PC-9 (cell line): Measurements from ENCODE around the gene FILIP1L. TPM values are rescaled to one million over a fixed set of nuclear protein-coding genes. Genes with fewer than 3 reads are reported as not detected.

Source experiments
- BruUV-seq: library from RNA; stranded (reverse); fragments of 400-500 nt; replicated peaks from 2 replicates; lab custom pipeline; 2021; lab: Mats Ljungman, UMichigan
- CTCF ChIA-PET: fragments of 300-600 bp; sonication (Branson Sonifier 250); formaldehyde crosslinking; loops from one replicate; lab custom pipeline; 2022; ENCODE audit warnings: antibody characterized with exemption; lab: Charles Lee
- POLR2A ChIA-PET: fragments of 300-600 bp; sonication (Branson Sonifier 250); formaldehyde crosslinking; loops from one replicate; lab custom pipeline; 2022; ENCODE audit warnings: antibody characterized with exemption; ENCODE audit not compliant: unreplicated experiment; lab: Charles Lee
- DNase-seq, 2 experiments: peaks; one replicate each; pipeline versions ENCODE4 v3.0.0 to v3.0.0-alpha.2; 2015 to 2022; ENCODE audit warnings: mixed read lengths in 1 of 2
- H2AFZ ChIP-seq: fragments of 200-600 bp; sonication (generic); 2 replicates; pipeline ENCODE4 v1.8.1; 2017; ENCODE audit warnings: antibody characterized with exemption
- H3F3A ChIP-seq: fragments of 200-600 bp; sonication (generic); 2 replicates; pipeline ENCODE4 v1.8.1; 2017; ENCODE audit warnings: antibody characterized with exemption, mild to moderate bottlenecking, low read depth; ENCODE audit not compliant: insufficient read depth
- H3K27ac ChIP-seq: fragments of 200-600 bp; sonication (generic); 2 replicates; pipeline ENCODE4 v1.6.1; 2016; ENCODE audit warnings: mixed run types
- H3K27me3 ChIP-seq: fragments of 200-600 bp; sonication (generic); 2 replicates; pipeline ENCODE4 v1.6.1; 2016; ENCODE audit warnings: low read depth, mixed run types; ENCODE audit not compliant: insufficient read depth
- H3K36me3 ChIP-seq: fragments of 200-600 bp; sonication (generic); 2 replicates; pipeline ENCODE4 v1.6.1; 2016; ENCODE audit warnings: low read depth, mixed run types
- H3K4me1 ChIP-seq: fragments of 200-600 bp; sonication (generic); replicated peaks from 2 replicates; pipeline ENCODE4 v1.6.1; 2016; ENCODE audit warnings: mixed run types; ENCODE audit not compliant: insufficient read depth
- H3K4me2 ChIP-seq: fragments of 200-600 bp; sonication (generic); 2 replicates; pipeline ENCODE4 v1.6.1; 2017; ENCODE audit warnings: mixed run types
- H3K4me3 ChIP-seq: fragments of 200-600 bp; sonication (generic); 2 replicates; pipeline ENCODE4 v1.6.1; 2016; ENCODE audit warnings: mixed run types
- H3K79me2 ChIP-seq: fragments of 200-600 bp; sonication (generic); 2 replicates; pipeline ENCODE4 v1.6.1; 2017; ENCODE audit warnings: low read depth, mixed run types
- H3K9me2 ChIP-seq: fragments of 200-600 bp; sonication (generic); 2 replicates; pipeline ENCODE4 v1.8.1; 2017; ENCODE audit warnings: mild to moderate bottlenecking; ENCODE audit not compliant: insufficient read depth
- H3K9me3 ChIP-seq: fragments of 200-600 bp; sonication (generic); 2 replicates; pipeline ENCODE4 v1.8.1; 2016; ENCODE audit warnings: low read depth; ENCODE audit not compliant: insufficient read depth
- H4K20me1 ChIP-seq: fragments of 200-600 bp; sonication (generic); 2 replicates; pipeline ENCODE4 v1.8.1; 2017; ENCODE audit not compliant: insufficient read depth
- EZH2 ChIP-seq: fragments of 200-600 bp; sonication (generic); IDR thresholded peaks from 2 replicates; pipeline ENCODE4 v1.8.0; 2017; ENCODE audit warnings: antibody characterized with exemption, low read depth
- intact Hi-C: fragments of 100-400 bp; cut with micrococcal nuclease; formaldehyde crosslinking; loops from one replicate; pipeline ENCODE4 v1.10.0; 2022; ENCODE audit not compliant: unreplicated experiment
- total RNA-seq: library from RNA; stranded (reverse); gene quantifications from 2 replicates; pipeline ENCODE4 v1.2.3, GENCODE V29; 2021
- TF ChIP-seq, protein P1 (sequence below): fragments of 200-600 bp; sonication (generic); conservative IDR thresholded peaks from 2 replicates; pipeline ENCODE4 v1.6.1; 2017; ENCODE audit warnings: mixed run types, antibody characterized with exemption, mild to moderate bottlenecking, moderate library complexity

Gene FILIP1L
- total RNA-seq, 1 experiment from 2014 or later = 16.8 TPM

DNA sequence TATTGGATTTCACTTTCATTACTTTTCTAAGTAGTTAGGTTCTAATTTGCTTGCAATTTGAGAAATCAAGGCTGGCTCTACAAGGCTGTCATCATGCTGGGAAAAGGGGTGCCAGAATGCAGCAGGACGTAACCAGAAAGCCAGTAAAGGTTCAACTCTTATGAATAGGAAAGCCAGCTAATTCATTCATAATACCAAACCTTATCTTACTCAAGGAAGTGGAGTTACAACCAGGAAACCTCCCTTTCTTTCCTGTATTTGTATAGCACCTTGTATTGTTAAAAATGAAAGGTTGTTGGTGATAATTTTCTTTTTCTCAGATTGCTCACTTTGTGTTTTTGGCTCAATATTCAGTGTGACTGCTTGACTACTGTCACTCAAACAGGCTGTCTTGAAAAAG lies 109.4 kb downstream of the FILIP1L start:
- ChIA-PET POLR2A (no interaction called here), CTCF (no interaction called here)
- no peaks in the 10 kb centered on the region for H4K20me1 ChIP-seq
- H3K9me3 ChIP-seq = no peaks in the 10 kb centered on the region
- no peak overlapping the region for H2AFZ ChIP-seq
- no TSS peak for BruUV-seq
- no peak overlapping the region for H3K4me3 ChIP-seq
- peaks cover 35% of the 10 kb centered on the region for H3F3A ChIP-seq
- DNase-seq = no peak
- H3K4me1 ChIP-seq = peaks cover 57% of the 10 kb centered on the region
- H3K27ac ChIP-seq = no peak overlapping the region
- H3K36me3 ChIP-seq = no peaks in the 10 kb centered on the region
- no peak for TF ChIP-seq EZH2
- TF ChIP-seq, protein P1, sequence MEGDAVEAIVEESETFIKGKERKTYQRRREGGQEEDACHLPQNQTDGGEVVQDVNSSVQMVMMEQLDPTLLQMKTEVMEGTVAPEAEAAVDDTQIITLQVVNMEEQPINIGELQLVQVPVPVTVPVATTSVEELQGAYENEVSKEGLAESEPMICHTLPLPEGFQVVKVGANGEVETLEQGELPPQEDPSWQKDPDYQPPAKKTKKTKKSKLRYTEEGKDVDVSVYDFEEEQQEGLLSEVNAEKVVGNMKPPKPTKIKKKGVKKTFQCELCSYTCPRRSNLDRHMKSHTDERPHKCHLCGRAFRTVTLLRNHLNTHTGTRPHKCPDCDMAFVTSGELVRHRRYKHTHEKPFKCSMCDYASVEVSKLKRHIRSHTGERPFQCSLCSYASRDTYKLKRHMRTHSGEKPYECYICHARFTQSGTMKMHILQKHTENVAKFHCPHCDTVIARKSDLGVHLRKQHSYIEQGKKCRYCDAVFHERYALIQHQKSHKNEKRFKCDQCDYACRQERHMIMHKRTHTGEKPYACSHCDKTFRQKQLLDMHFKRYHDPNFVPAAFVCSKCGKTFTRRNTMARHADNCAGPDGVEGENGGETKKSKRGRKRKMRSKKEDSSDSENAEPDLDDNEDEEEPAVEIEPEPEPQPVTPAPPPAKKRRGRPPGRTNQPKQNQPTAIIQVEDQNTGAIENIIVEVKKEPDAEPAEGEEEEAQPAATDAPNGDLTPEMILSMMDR = no peak
- H3K79me2 ChIP-seq = no peaks in the 10 kb centered on the region; the same call in 1 of the 2 replicates
- H3K27me3 ChIP-seq = no peaks in the 10 kb centered on the region
- intact Hi-C loops = no loop called here
- H3K9me2 ChIP-seq = no peaks in the 10 kb centered on the region
- H3K4me2 ChIP-seq = no peak overlapping the region

DNA sequence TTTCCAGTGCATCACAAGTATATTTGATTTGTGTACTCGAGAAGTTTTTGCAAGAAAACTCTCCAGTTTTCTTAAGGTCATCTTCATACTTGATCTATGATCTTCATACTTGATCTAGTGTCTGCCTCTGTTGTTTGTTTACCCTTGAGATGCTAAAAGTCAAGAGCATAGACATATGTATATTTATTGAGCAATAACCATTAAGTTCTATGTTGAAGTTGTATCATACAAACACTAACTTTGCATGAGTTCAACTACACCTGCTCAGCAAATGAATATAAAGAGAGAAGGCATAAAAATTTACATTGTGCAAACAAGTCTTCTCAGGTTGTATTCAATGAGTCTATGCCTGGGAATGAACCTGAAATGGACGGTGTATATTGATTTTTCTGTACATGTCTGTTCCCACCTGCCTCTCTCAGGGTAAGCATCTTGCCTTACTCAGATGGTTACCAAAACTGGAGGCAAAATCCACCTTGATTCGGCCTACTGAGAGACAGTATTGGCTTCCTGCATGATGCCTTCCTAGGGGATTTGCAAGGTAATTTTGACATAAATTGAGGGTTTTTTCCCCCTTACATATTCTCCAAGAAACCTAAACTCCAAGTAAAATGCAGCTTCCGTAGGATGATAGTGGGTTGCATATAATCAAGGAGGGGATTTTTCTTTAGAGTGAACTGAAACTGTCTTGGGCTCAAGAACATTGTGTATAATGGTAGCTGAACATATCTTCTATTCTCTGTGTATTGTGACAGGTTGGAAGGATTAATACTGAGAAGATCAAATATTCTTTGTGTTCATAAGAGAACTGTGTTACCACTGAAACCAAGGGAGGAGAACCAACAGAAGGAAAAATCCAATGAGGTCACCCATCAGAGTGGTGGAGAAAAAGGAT lies 110.4 kb downstream of the FILIP1L start:
- ChIA-PET CTCF (interaction anchor here (1.4 kb wide), 1 partner anchor 136 kb away, joined by 4 read pairs; no protein-coding TSS in a partner anchor), POLR2A (interaction anchor here (0.7 to 1.6 kb wide), 2 partner anchors 37 to 103 kb away, joined by 3 to 7 read pairs; no protein-coding TSS in a partner anchor)
- H3F3A ChIP-seq = peaks cover 35% of the 10 kb centered on the region

More for the DNA sequence above, 110.4 kb downstream of the FILIP1L start:
- Histone ChIP-seq H4K20me1 (no peaks in the 10 kb centered on the region), H3K9me3 (no peaks in the 10 kb centered on the region), H2AFZ (no peak overlapping the region), H3K4me2 (peak overlapping the region; percentile 50), H3K27me3 (no peaks in the 10 kb centered on the region), H3K4me1 (peaks cover 57% of the 10 kb centered on the region), H3K27ac (peak overlapping the region; percentile 60), H3K9me2 (no peaks in the 10 kb centered on the region), H3K36me3 (no peaks in the 10 kb centered on the region), H3K79me2 (no peaks in the 10 kb centered on the region; the same call in 1 of the 2 replicates), H3K4me3 (no peak overlapping the region)
- no peak for DNase-seq
- no TSS peak for BruUV-seq
- TF ChIP-seq, protein P1 = no peak
- no peak for TF ChIP-seq EZH2
- intact Hi-C loops = loop anchor here (1.0 to 2.0 kb wide), 4 partner anchors 37 to 251 kb away; no protein-coding TSS in a partner anchor
